Panc1 (cell line): ENCODE measurements around the gene FGF3. TPM values are rescaled to one million over a fixed set of nuclear protein-coding genes. Genes with fewer than 3 reads are reported as not detected.

Source experiments
- ATAC-seq: fragments of 200-7000 bp; cut with Tn5 transposase; 2 replicates; pipeline ENCODE4 v1.9.1; 2020; ENCODE audit warnings: mild to moderate bottlenecking, moderate library complexity
- BruUV-seq: library from RNA; stranded (reverse); fragments of 400-500 nt; replicated peaks from 2 replicates; lab custom pipeline; 2021; lab: Mats Ljungman, UMichigan
- CTCF ChIA-PET: fragments of 300-600 bp; sonication (Branson Sonifier 250); formaldehyde crosslinking; loops from one replicate; lab custom pipeline; 2022; ENCODE audit warnings: antibody characterized with exemption; lab: Charles Lee
- POLR2A ChIA-PET: fragments of 300-600 bp; sonication (Branson Sonifier 250); formaldehyde crosslinking; loops from one replicate; lab custom pipeline; 2022; ENCODE audit warnings: antibody characterized with exemption; lab: Charles Lee
- DNase-seq: peaks from one replicate; pipeline ENCODE4 v3.0.0-alpha.2; 2010; ENCODE audit warnings: low read depth, low spot score
- H3K27ac ChIP-seq: 2 replicates; pipeline ENCODE4 v1.5.1; 2011; ENCODE audit warnings: mild to moderate bottlenecking, low read length, inconsistent platforms
- H3K27me3 ChIP-seq: fragments of 200-500 bp; sonication (Bioruptor generic); 2 replicates; pipeline ENCODE4 v1.6.0; 2014; ENCODE audit warnings: low read length, inconsistent platforms; ENCODE audit not compliant: control insufficient read depth, insufficient read depth
- H3K36me3 ChIP-seq: fragments of 200-500 bp; sonication (Bioruptor generic); 2 replicates; pipeline ENCODE4 v1.5.1; 2014; ENCODE audit warnings: inconsistent platforms, mild to moderate bottlenecking, low read length, moderate library complexity; ENCODE audit not compliant: control insufficient read depth, insufficient read depth
- H3K4me1 ChIP-seq: 2 replicates; pipeline ENCODE4 v1.5.1; 2011; ENCODE audit warnings: inconsistent platforms, mild to moderate bottlenecking, low read length, moderate library complexity; ENCODE audit not compliant: control insufficient read depth, insufficient read depth
- H3K4me3 ChIP-seq, 2 experiments: 2 replicates each; pipeline ENCODE4 v1.5.1; 2011 to 2012; ENCODE audit warnings: low read depth in 2 of 2, low read length in 2 of 2, mild to moderate bottlenecking in 2 of 2, inconsistent platforms in 1 of 2, moderate library complexity in 1 of 2
- H3K9me3 ChIP-seq: fragments of 200-500 bp; sonication (Bioruptor generic); 2 replicates; pipeline ENCODE4 v1.5.1; 2014; ENCODE audit warnings: low read depth, mild to moderate bottlenecking, inconsistent platforms, low read length, moderate library complexity; ENCODE audit not compliant: control insufficient read depth, insufficient read depth
- POLR2AphosphoS5 ChIP-seq: IDR thresholded peaks from 2 replicates; pipeline ENCODE4 v1.6.1; 2012; ENCODE audit warnings: mild to moderate bottlenecking, low read depth, low read length, moderate library complexity
- REST ChIP-seq, 2 experiments: IDR thresholded peaks; 2 replicates each; pipeline ENCODE4 v1.6.1; 2011 to 2012; ENCODE audit warnings: low read depth in 2 of 2, control low read depth in 1 of 2, low read length in 1 of 2, mild to moderate bottlenecking in 1 of 2, moderate library complexity in 1 of 2; ENCODE audit not compliant: insufficient read depth in 1 of 2
- SIN3A ChIP-seq: IDR thresholded peaks from 2 replicates; pipeline ENCODE4 v1.6.1; 2012; ENCODE audit warnings: low read depth, mild to moderate bottlenecking, low read length, moderate library complexity, borderline replicate concordance; ENCODE audit not compliant: insufficient read depth
- TCF7L2 ChIP-seq: IDR thresholded peaks from 2 replicates; pipeline ENCODE4 v1.6.1; 2011; ENCODE audit warnings: mild to moderate bottlenecking, low read depth, low read length, inconsistent platforms
- in situ Hi-C: cut with HindIII; loops from 2 replicates; pipeline ENCODE4 v1.10.0; 2016; ENCODE audit warnings: low sequenced_read_pairs, low pct_unique_long_range_greater_than_20kb
- intact Hi-C: fragments of 100-400 bp; cut with micrococcal nuclease; formaldehyde crosslinking; loops from one replicate; pipeline ENCODE4 v1.10.0; 2022; ENCODE audit not compliant: unreplicated experiment
- total RNA-seq: library from RNA; stranded (reverse); gene quantifications from one replicate; pipeline ENCODE4 v1.2.1, GENCODE V29; 2021; ENCODE audit not compliant: unreplicated experiment
- TF ChIP-seq, protein P1 (sequence below): fragments of 450-650 bp; IDR thresholded peaks from 2 replicates; pipeline ENCODE4 v1.5.1; 2017; ENCODE audit warnings: mild to moderate bottlenecking

The FGF3 gene
- total RNA-seq, 1 experiment from 2014 or later = not detected

DNA sequence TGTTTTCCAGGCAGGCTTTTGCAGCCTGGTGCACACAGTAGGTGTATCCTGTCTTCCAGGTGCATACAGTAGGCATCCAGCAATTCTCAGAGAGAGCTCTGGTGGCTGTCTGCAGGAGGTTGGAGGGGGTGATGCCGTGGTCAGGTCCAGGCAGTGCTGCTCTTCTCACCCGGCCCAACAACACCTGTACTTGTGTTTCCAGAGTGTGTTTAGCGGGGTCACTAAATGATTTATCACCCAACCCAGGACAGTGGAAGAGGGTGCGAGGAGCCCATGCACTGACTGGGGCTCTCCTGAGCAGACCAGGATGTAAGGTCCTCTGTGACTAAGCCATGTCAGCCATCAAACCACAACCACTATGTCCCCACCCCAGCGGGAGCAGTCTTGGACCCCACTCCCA is 18.6 kb upstream of the FGF3 start:
- in situ Hi-C loops = no loop called here
- ATAC-seq (no peak), DNase-seq (no peak)
- intact Hi-C loops = no loop called here
- Histone ChIP-seq H3K4me1 (no peaks in the 10 kb centered on the region), H3K4me3 (no peak overlapping the region), H3K36me3 (no peaks in the 10 kb centered on the region), H3K27me3 (no peaks in the 10 kb centered on the region), H3K9me3 (no peaks in the 10 kb centered on the region), H3K27ac (no peak overlapping the region)
- ChIA-PET POLR2A (no interaction called here), CTCF (interaction anchor here (0.6 kb wide), 1 partner anchor 9 kb away, joined by 3 read pairs; no protein-coding TSS in a partner anchor)
- TF ChIP-seq REST (IDR thresholded peaks at IDR 0.05; ENCODE audit: insufficient read depth in 1 of 2, low read depth in 2 of 2, low read length in 1 of 2) (no peak), TCF7L2 (no peak), SIN3A (no peak), POLR2AphosphoS5 (no peak)
- TF ChIP-seq, protein P1, sequence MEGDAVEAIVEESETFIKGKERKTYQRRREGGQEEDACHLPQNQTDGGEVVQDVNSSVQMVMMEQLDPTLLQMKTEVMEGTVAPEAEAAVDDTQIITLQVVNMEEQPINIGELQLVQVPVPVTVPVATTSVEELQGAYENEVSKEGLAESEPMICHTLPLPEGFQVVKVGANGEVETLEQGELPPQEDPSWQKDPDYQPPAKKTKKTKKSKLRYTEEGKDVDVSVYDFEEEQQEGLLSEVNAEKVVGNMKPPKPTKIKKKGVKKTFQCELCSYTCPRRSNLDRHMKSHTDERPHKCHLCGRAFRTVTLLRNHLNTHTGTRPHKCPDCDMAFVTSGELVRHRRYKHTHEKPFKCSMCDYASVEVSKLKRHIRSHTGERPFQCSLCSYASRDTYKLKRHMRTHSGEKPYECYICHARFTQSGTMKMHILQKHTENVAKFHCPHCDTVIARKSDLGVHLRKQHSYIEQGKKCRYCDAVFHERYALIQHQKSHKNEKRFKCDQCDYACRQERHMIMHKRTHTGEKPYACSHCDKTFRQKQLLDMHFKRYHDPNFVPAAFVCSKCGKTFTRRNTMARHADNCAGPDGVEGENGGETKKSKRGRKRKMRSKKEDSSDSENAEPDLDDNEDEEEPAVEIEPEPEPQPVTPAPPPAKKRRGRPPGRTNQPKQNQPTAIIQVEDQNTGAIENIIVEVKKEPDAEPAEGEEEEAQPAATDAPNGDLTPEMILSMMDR = no peak
- BruUV-seq = no TSS peak

DNA sequence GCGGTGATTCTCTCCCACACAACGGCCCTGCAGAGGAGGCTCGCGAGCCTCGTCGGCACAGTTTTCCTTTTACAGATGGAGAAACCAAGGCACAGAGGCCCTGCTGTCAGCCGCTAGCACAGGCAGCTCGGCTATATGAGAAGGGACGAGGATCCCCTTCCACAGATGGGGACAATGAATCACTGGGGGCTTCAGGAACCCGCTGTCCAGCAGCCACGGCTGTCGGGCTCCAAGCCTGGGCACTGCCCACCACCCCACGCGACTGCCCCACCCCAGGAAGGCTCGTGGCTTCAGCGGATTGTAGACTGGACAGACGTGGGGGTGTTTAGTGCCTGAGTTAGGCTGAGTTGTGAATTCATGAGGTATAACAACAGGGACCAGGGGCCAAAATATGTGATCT is 17.2 kb upstream of the FGF3 start:
- POLR2A ChIA-PET = no interaction called here
- BruUV-seq = no TSS peak

More for the DNA sequence above, 17.2 kb upstream of the FGF3 start:
- DNase-seq (no peak), ATAC-seq (no peak)
- no peak for TF ChIP-seq SIN3A
- no peak for TF ChIP-seq REST (IDR thresholded peaks at IDR 0.05; ENCODE audit: insufficient read depth in 1 of 2, low read depth in 2 of 2, low read length in 1 of 2)
- no peak for TF ChIP-seq POLR2AphosphoS5
- Histone ChIP-seq H3K4me1 (no peaks in the 10 kb centered on the region), H3K36me3 (no peaks in the 10 kb centered on the region), H3K27ac (no peak overlapping the region), H3K4me3 (no peak overlapping the region), H3K27me3 (no peaks in the 10 kb centered on the region), H3K9me3 (no peaks in the 10 kb centered on the region)
- in situ Hi-C loops = no loop called here
- CTCF ChIA-PET = interaction anchor here (0.6 kb wide), 1 partner anchor 292 kb away, joined by 10 read pairs; no protein-coding TSS in a partner anchor
- intact Hi-C loops = no loop called here
